Measurements from ENCODE around the gene RIOK2. TPM values are rescaled to one million over a fixed set of nuclear protein-coding genes. Genes with fewer than 3 reads are reported as not detected.

The RIOK2 gene
- total and polyA plus RNA-seq, 9 of the 15 experiments (the other 6 are each of a cell fraction or from before 2014, with no cell fraction given) = 22.9 to 97.6 (median 47.8) TPM

- TF ChIP-seq ATF2 (CRISPR knock-in tag; IDR thresholded peaks at IDR 0.05) (no peak), PHB (CRISPR knock-in tag; IDR thresholded peaks at IDR 0.05) (no peak), ZNF717 (CRISPR knock-in tag; IDR thresholded peaks at IDR 0.05) (no peak), TRIM28 (IDR thresholded peaks at IDR 0.05) (no peak), ETV6 (IDR thresholded peaks at IDR 0.05; ENCODE audit: borderline replicate concordance in 1 of 2, low read depth in 2 of 2, low read length in 1 of 2) (no peak), ETV6 (CRISPR knock-in tag; IDR thresholded peaks at IDR 0.05; ENCODE audit: borderline replicate concordance) (no peak), TCFL5 (CRISPR knock-in tag; conservative IDR thresholded peaks at IDR 0.05) (no peak), NEUROD1 (IDR thresholded peaks at IDR 0.05; ENCODE audit: borderline replicate concordance, low read depth, low read length, partially characterized antibody) (no peak), BRF1 (IDR thresholded peaks at IDR 0.05; ENCODE audit: borderline replicate concordance, extremely low read depth, insufficient read length) (no peak)
- TF ChIP-seq, protein P1, sequence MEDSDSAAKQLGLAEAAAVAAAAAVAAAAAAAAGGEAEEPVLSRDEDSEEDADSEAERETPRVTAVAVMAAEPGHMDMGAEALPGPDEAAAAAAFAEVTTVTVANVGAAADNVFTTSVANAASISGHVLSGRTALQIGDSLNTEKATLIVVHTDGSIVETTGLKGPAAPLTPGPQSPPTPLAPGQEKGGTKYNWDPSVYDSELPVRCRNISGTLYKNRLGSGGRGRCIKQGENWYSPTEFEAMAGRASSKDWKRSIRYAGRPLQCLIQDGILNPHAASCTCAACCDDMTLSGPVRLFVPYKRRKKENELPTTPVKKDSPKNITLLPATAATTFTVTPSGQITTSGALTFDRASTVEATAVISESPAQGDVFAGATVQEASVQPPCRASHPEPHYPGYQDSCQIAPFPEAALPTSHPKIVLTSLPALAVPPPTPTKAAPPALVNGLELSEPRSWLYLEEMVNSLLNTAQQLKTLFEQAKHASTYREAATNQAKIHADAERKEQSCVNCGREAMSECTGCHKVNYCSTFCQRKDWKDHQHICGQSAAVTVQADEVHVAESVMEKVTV (CRISPR knock-in tag; IDR thresholded peaks at IDR 0.05) = no peak
These were observed 10.8 kb downstream of the RIOK2 start (continued) for GRCh38 chr5:97172227-97172626.

Measured in K562 (cell line).